HCT116 (cell line): Measurements from ENCODE around the gene GNS. TPM values are rescaled to one million over a fixed set of nuclear protein-coding genes. Genes with fewer than 3 reads are reported as not detected.

Experiments
- ATAC-seq: fragments of 200-7000 bp; cut with Tn5 transposase; 2 replicates; pipeline ENCODE4 v1.9.1; 2020; ENCODE audit warnings: mild to moderate bottlenecking, moderate library complexity
- BruUV-seq: library from RNA; stranded (reverse); fragments of 400-500 nt; replicated peaks from 2 replicates; lab custom pipeline; 2021; lab: Mats Ljungman, UMichigan
- CTCF ChIA-PET: fragments of 300-600 bp; sonication (Branson Sonifier 250); formaldehyde crosslinking; loops from one replicate; lab custom pipeline; 2021; ENCODE audit warnings: antibody characterized with exemption; lab: Charles Lee
- POLR2A ChIA-PET: fragments of 300-600, 350-600 bp; sonication (Branson Sonifier 250); formaldehyde crosslinking; loops from one replicate; lab custom pipeline; 2021; ENCODE audit warnings: antibody characterized with exemption; lab: Charles Lee
- RAD21 ChIA-PET, 2 experiments: fragments of 300-600 bp; sonication (Branson Sonifier 250); formaldehyde crosslinking; loops; one replicate each; lab custom pipeline; 2023; ENCODE audit warnings: low total read pairs in 2 of 2; ENCODE audit not compliant: uncharacterized antibody in 2 of 2, unreplicated experiment in 2 of 2, low non-redundant PET in 1 of 2; lab: Charles Lee
- DNase-seq: peaks from one replicate; pipeline ENCODE4 v3.0.0-alpha.2; 2010; ENCODE audit warnings: low read depth, low spot score
- H2AFZ ChIP-seq: fragments of 200-600 bp; shearing (Covaris generic), sonication (generic); 2 replicates; pipeline ENCODE4 v1.6.1; 2017; ENCODE audit warnings: low read depth, mixed run types, mixed read lengths, antibody characterized with exemption, low read length; ENCODE audit not compliant: poor library complexity, severe bottlenecking
- H3K27ac ChIP-seq: 2 replicates; pipeline ENCODE4 v1.5.1; 2012; ENCODE audit warnings: low read depth, low read length
- H3K27me3 ChIP-seq: fragments of 200-600 bp; sonication (generic); 2 replicates; pipeline ENCODE4 v1.6.1; 2016; ENCODE audit warnings: mixed run types, low read length, mixed read lengths; ENCODE audit not compliant: insufficient read depth
- H3K36me3 ChIP-seq, 2 experiments: fragments of 200-500 bp in 1 of 2; fragments of 200-600 bp in 1 of 2; sonication (Bioruptor generic) in 1 of 2; sonication (generic) in 1 of 2; 2 replicates each; pipeline versions ENCODE4 v1.5.1 to v1.6.1; 2014 to 2016; ENCODE audit warnings: low read length in 2 of 2, inconsistent platforms in 1 of 2, mixed read lengths in 1 of 2, mixed run types in 1 of 2; ENCODE audit not compliant: insufficient read depth in 2 of 2, control insufficient read depth in 1 of 2
- H3K4me1 ChIP-seq, 2 experiments: fragments of 200-600 bp in 1 of 2; sonication (generic) in 1 of 2; 2 replicates each; pipeline versions ENCODE4 v1.5.1 to v1.6.1; 2012 to 2017; ENCODE audit warnings: low read length in 2 of 2, inconsistent platforms in 1 of 2, mild to moderate bottlenecking in 1 of 2, mixed read lengths in 1 of 2, mixed run types in 1 of 2, moderate library complexity in 1 of 2; ENCODE audit not compliant: insufficient read depth in 2 of 2, control insufficient read depth in 1 of 2
- H3K4me2 ChIP-seq: fragments of 200-600 bp; sonication (generic); 2 replicates; pipeline ENCODE4 v1.6.1; 2017; ENCODE audit warnings: mixed run types, low read length, mixed read lengths
- H3K4me3 ChIP-seq, 2 experiments: fragments of 200-600 bp in 1 of 2; sonication (generic) in 1 of 2; replicated peaks in 1 of 2; 2 replicates each; pipeline ENCODE4 v1.5.1; 2011 to 2016; ENCODE audit warnings: low read length in 2 of 2, control low read depth in 1 of 2, low read depth in 1 of 2, mild to moderate bottlenecking in 1 of 2, mixed read lengths in 1 of 2, mixed run types in 1 of 2
- H3K79me2 ChIP-seq: fragments of 200-600 bp; sonication (generic); 2 replicates; pipeline ENCODE4 v1.6.1; 2017; ENCODE audit warnings: mild to moderate bottlenecking, mixed run types, low read length, moderate library complexity, mixed read lengths; ENCODE audit not compliant: insufficient read depth
- H3K9ac ChIP-seq: fragments of 200-600 bp; sonication (generic); 2 replicates; pipeline ENCODE4 v1.6.1; 2016; ENCODE audit warnings: low read length, mixed read lengths
- H3K9me2 ChIP-seq: fragments of 200-600 bp; sonication (generic), shearing (Covaris generic); 2 replicates; pipeline ENCODE4 v1.6.1; 2017; ENCODE audit warnings: mixed run types, mild to moderate bottlenecking, moderate library complexity; ENCODE audit not compliant: insufficient read depth
- H3K9me3 ChIP-seq, 2 experiments: fragments of 200-500 bp in 1 of 2; fragments of 200-600 bp in 1 of 2; sonication (Bioruptor generic) in 1 of 2; sonication (generic) in 1 of 2; 2 replicates each; pipeline ENCODE4 v1.6.1; 2014 to 2017; ENCODE audit warnings: low read length in 2 of 2, mixed read lengths in 2 of 2, inconsistent platforms in 1 of 2, low read depth in 1 of 2, mild to moderate bottlenecking in 1 of 2, mixed run types in 1 of 2, moderate library complexity in 1 of 2; ENCODE audit not compliant: control insufficient read depth in 1 of 2, insufficient read depth in 1 of 2
- H4K20me1 ChIP-seq: fragments of 200-600 bp; sonication (generic), shearing (Covaris generic); 2 replicates; pipeline ENCODE4 v1.6.1; 2017; ENCODE audit warnings: mixed run types, mild to moderate bottlenecking, moderate library complexity; ENCODE audit not compliant: insufficient read depth
- CBX3 ChIP-seq: IDR thresholded peaks from 2 replicates; pipeline ENCODE4 v1.6.1; 2012; ENCODE audit warnings: low read depth
- CEBPB ChIP-seq: IDR thresholded peaks from 2 replicates; pipeline ENCODE4 v1.6.1; 2012; ENCODE audit warnings: low read depth
- CTCF ChIP-seq, 3 experiments: fragments of 200-600 bp in 1 of 3; sonication (generic) in 1 of 3; IDR thresholded peaks in 2 of 3; conservative IDR thresholded peaks in 1 of 3; 2 replicates each; pipeline ENCODE4 v1.5.1; 2012 to 2017; ENCODE audit warnings: low read depth in 2 of 3, low read length in 2 of 3, antibody characterized with exemption in 1 of 3, borderline replicate concordance in 1 of 3, control low read depth in 1 of 3, mild to moderate bottlenecking in 1 of 3, mixed read lengths in 1 of 3, mixed run types in 1 of 3, moderate library complexity in 1 of 3; ENCODE audit not compliant: insufficient read depth in 1 of 3
- EGR1 ChIP-seq: IDR thresholded peaks from 2 replicates; pipeline ENCODE4 v1.6.1; 2012; ENCODE audit warnings: low read depth
- ELF1 ChIP-seq: IDR thresholded peaks from 2 replicates; pipeline ENCODE4 v1.6.1; 2012; ENCODE audit warnings: low read depth, borderline replicate concordance
- EZH2 ChIP-seq: fragments of 200-600 bp; sonication (generic); IDR thresholded peaks from 2 replicates; pipeline ENCODE4 v1.6.1; 2017; ENCODE audit warnings: antibody characterized with exemption, mixed run types
- EZH2phosphoT487 ChIP-seq: fragments of 200-600 bp; IDR thresholded peaks from 2 replicates; pipeline ENCODE4 v1.6.1; 2018; ENCODE audit warnings: antibody characterized with exemption, borderline replicate concordance
- FOSL1 ChIP-seq: IDR thresholded peaks from 2 replicates; pipeline ENCODE4 v1.6.1; 2012; ENCODE audit warnings: low read depth
- JUND ChIP-seq: IDR thresholded peaks from 2 replicates; pipeline ENCODE4 v1.6.1; 2012
- MAX ChIP-seq: IDR thresholded peaks from 2 replicates; pipeline ENCODE4 v1.6.1; 2012
- POLR2A ChIP-seq: IDR thresholded peaks from 2 replicates; pipeline ENCODE4 v1.7.0; 2011; ENCODE audit warnings: borderline replicate concordance; ENCODE audit not compliant: insufficient read depth, insufficient read length; ENCODE audit errors: extremely low read depth
- RAD21 ChIP-seq: IDR thresholded peaks from 2 replicates; pipeline ENCODE4 v1.6.1; 2012; ENCODE audit warnings: low read depth, mild to moderate bottlenecking
- REST ChIP-seq: IDR thresholded peaks from 2 replicates; pipeline ENCODE4 v1.6.1; 2012; ENCODE audit warnings: low read depth
- SIN3A ChIP-seq: IDR thresholded peaks from 2 replicates; pipeline ENCODE4 v1.6.1; 2012; ENCODE audit warnings: low read depth
- SP1 ChIP-seq: IDR thresholded peaks from 2 replicates; pipeline ENCODE4 v1.6.1; 2012; ENCODE audit warnings: low read depth
- SRF ChIP-seq: IDR thresholded peaks from 2 replicates; pipeline ENCODE4 v1.6.1; 2012; ENCODE audit warnings: low read depth
- ZBTB33 ChIP-seq: IDR thresholded peaks from 2 replicates; pipeline ENCODE4 v1.6.1; 2011; ENCODE audit warnings: mild to moderate bottlenecking, low read length, moderate library complexity; ENCODE audit not compliant: insufficient replicate concordance; ENCODE audit errors: extremely low read depth
- ZFX ChIP-seq: fragments of 450-650 bp; IDR thresholded peaks from 2 replicates; pipeline ENCODE4 v1.6.1; 2017
- ZNF274 ChIP-seq: fragments of 200-500 bp; sonication (Bioruptor generic); IDR thresholded peaks from 2 replicates; pipeline ENCODE4 v1.6.1; 2014; ENCODE audit warnings: mild to moderate bottlenecking, low read depth, low read length, inconsistent platforms
- intact Hi-C: fragments of 100-400 bp; cut with micrococcal nuclease; formaldehyde crosslinking; loops from 2 replicates; pipeline ENCODE4 v1.10.0; 2022
- total RNA-seq: library from RNA; stranded (reverse); gene quantifications from one replicate; pipeline ENCODE4 v1.2.1, GENCODE V29; 2021; ENCODE audit not compliant: unreplicated experiment

The GNS gene
- total RNA-seq, 1 experiment from 2014 or later: 45.7 TPM

- ChIA-PET RAD21 (interaction anchor here in 1 of 2 experiments (1.8 kb wide), 1 partner anchor 247 kb away, joined by 5 read pairs; no protein-coding TSS in a partner anchor), POLR2A (interaction anchor here (0.9 to 1.4 kb wide), 4 partner anchors 8 to 16 kb away, joined by 3 to 4 read pairs (median 4); no protein-coding TSS in a partner anchor), CTCF (interaction anchor here (0.7 to 2.0 kb wide), 18 partner anchors 9 to 506 kb away, joined by 3 to 20 read pairs (median 5); no protein-coding TSS in a partner anchor)
- Histone ChIP-seq H3K9me3 (no peaks in the 10 kb centered on the region), H3K79me2 (peaks cover 40% of the 10 kb centered on the region), H3K4me1 (peaks cover 0 to 11% of the 10 kb centered on the region in 2 experiments; a peak in 2 of 4 replicates), H3K27me3 (no peaks in the 10 kb centered on the region), H3K36me3 (no peaks in the 10 kb centered on the region; a peak in 1 of 4 replicates), H3K4me3 (no peak overlapping the region), H3K9ac (no peak overlapping the region), H3K9me2 (no peaks in the 10 kb centered on the region), H2AFZ (no peak overlapping the region), H3K27ac (no peak overlapping the region; the same call in 1 of the 2 replicates), H3K4me2 (peak overlapping the region; percentile 31; the same call in 1 of the 2 replicates), H4K20me1 (no peaks in the 10 kb centered on the region; the same call in 1 of the 2 replicates)
- DNase-seq (peak; percentile 83), ATAC-seq (peak; percentile 96)
- no TSS peak for BruUV-seq
- intact Hi-C loops: loop anchor here (5.0 kb wide), 1 partner anchor 306 kb away; no protein-coding TSS in a partner anchor
- peak; percentile 45; the same call in 1 of the 2 replicates for TF ChIP-seq JUND
- no peak for TF ChIP-seq SIN3A
- TF ChIP-seq SP1: no peak; the same call in 1 of the 2 replicates
- TF ChIP-seq CEBPB: no peak; the same call in 1 of the 2 replicates
- no peak for TF ChIP-seq EZH2phosphoT487
- peak; percentile 43 for TF ChIP-seq FOSL1
- TF ChIP-seq REST: no peak
- TF ChIP-seq POLR2A: no peak
- TF ChIP-seq SRF: 0 out of 2 replicates have a peak, but pooled peaks have one; percentile 26
- no peak for TF ChIP-seq ZBTB33
- peak; percentile 58; the same call in 1 of the 2 replicates for TF ChIP-seq CBX3
- TF ChIP-seq ZNF274: no peak
- no peak for TF ChIP-seq EGR1
- TF ChIP-seq MAX: 0 out of 2 replicates have a peak, but pooled peaks have one; percentile 25
- no peak for TF ChIP-seq ELF1
- TF ChIP-seq CTCF (IDR thresholded peaks at IDR 0.05 in 2 of 3, conservative IDR thresholded peaks at IDR 0.05 in 1 of 3; ENCODE audit: borderline replicate concordance in 1 of 3, insufficient read depth in 1 of 3, low read depth in 2 of 3, low read length in 2 of 3): peak; percentile 76 to 93 (median 83)
- no peak for TF ChIP-seq EZH2
- peak; percentile 63 for TF ChIP-seq RAD21
- TF ChIP-seq ZFX: no peak
These were observed 37.1 kb upstream of the GNS start for GRCh38 chr12:64796205-64796845.
